Diencephalon (tissue), 1 donor: ENCODE data around the gene NXT1. TPM values are rescaled to one million over a fixed set of nuclear protein-coding genes. Genes with fewer than 3 reads are reported as not detected.

Experiments used
- small RNA-seq: library from RNA; depleted of rRNA; stranded (forward); fragments of <200 nt; gene quantifications from one replicate; pipeline ENCODE3, GENCODE V24; 2014
- total RNA-seq: library from RNA; depleted of rRNA; stranded (reverse); fragments of >200 nt; gene quantifications from one replicate; pipeline ENCODE4 v1.2.3, GENCODE V29; 2014

NXT1 gene
- total RNA-seq: 13.8 TPM

DNA sequence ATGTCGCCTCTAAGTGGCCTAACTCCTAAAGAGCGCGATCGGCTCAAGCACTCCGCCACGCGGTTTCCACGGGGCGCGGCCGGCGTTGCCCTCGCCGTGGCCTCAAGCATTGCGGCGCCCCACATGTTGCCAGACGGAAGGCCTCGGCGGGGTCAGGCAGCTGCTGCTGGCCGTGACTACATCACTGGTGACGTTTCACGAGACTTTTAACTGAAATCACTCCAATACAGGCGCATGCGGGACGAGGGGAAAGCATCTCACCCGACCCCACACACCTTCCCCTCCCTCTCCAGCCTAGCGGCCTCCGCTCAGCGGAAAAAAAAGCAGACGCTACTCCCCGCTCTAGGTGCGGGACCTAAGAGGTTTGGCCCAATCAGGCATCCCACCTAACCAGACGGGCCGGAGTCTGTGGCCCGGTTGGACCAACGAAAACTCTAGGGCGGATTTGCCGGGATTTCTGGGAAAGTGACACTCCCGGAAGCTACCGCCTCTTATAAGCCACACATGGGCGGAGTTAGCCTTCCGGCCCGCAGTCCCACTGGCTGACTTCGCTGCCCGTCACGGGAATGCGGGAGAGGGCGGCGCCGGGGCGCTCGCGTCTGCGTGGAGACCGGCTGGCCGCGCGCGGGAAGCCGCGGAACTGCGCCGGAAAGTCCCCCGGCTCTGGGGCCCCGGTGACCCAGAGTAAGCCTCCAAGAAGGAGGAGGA lies at the start of gene NXT1:
Gene NXT1 (plus strand): TSS at position 596 of the 708 bp plus-strand sequence. CDS start 3,251 bp downstream, outside the sequence.

GRCh38 chr20:23361476-23362391 lies 11.1 kb downstream of the NXT1 start, which contains the start of gene GZF1:
GZF1 (plus strand) TSS chr20:23362182; CDS start chr20:23364384, 2,202 bp downstream.

Small RNA genes lying within 50 kb of the gene (small RNA-seq; reads per million reads assigned to genes)
- gene RNA5SP479: not detected

Other genes with a start within 250 kb of the NXT1 start
- gene GZF1, start 11.4 kb downstream of the NXT1 start, total RNA-seq: 20.1 TPM
- gene NAPB, start 70.7 kb downstream of the NXT1 start, total RNA-seq: 196 TPM
- gene CSTL1, start 88.9 kb downstream of the NXT1 start, total RNA-seq: not detected
- not detected for gene CST11, start 102.1 kb downstream of the NXT1 start, total RNA-seq
- not detected for gene CST8, start 140.3 kb downstream of the NXT1 start, total RNA-seq
- gene CST9L, start 217.7 kb downstream of the NXT1 start, total RNA-seq: not detected